HG03520 (cell line): ENCODE data around the gene CGNL1.

ENCODE experiments used
- ATAC-seq: cut with Tn5 transposase; IDR thresholded peaks from one replicate; pipeline ENCODE4 v1.9.1; 2021; ENCODE audit warnings: mild to moderate bottlenecking, moderate library complexity; ENCODE audit not compliant: unreplicated experiment

The CGNL1 gene

DNA sequence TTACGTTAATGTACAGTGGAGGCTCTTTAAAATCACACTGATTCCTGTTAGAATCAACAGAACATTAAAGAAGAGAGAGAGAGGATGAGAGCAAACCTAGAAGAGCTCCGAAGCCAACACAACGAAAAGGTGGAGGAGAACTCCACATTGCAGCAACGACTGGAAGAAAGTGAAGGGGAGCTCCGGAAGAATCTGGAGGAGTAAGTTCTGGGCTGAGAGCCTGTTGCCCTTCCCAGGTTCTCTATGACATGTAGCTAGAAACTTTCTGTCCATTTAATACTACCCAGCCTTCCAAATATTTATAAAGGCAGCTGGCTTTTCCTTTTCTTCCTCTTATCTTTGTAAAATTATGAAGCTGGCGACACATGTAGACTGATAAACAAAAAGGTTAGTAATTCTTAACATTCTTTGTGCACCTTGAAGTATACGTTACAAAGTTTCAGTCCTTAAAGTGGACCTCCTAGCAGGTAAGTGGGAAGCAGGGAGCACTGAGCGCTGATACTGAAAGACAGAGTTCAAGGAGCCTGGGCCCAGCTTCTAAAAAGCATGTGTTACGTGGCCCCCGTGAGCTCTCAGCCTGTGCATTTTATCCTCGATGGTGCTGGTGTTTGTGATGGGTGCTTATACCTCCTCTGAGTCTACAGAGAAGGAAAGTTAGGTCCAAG is 75.9 kb downstream of the CGNL1 start:
- no peak for ATAC-seq

GRCh38 chr15:57455929-57456328 is 79.6 kb downstream of the CGNL1 start:
- no peak for ATAC-seq

DNA sequence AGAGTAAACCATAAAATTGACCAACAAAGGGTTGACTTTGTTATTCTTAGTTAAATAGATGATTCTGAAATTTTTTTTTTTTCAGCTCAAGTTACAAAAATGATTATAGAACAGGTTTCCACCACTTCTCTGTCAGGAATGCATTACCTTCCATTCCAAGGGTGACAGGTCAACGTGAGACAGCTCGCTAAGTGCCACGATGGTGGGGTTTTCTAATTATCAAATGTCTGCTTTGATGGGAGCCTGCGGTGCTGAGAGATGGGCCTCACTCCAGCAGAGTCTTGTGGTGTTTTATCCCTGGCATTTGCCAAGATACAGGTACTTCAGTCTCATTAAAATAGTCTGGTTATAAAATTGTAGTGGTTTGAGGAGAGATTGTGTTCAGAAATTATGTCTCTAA is 80.3 kb downstream of the CGNL1 start:
- no peak for ATAC-seq

- no peak for ATAC-seq
Measured at GRCh38 chr15:57457726-57458125, 81.4 kb downstream of the CGNL1 start.

DNA sequence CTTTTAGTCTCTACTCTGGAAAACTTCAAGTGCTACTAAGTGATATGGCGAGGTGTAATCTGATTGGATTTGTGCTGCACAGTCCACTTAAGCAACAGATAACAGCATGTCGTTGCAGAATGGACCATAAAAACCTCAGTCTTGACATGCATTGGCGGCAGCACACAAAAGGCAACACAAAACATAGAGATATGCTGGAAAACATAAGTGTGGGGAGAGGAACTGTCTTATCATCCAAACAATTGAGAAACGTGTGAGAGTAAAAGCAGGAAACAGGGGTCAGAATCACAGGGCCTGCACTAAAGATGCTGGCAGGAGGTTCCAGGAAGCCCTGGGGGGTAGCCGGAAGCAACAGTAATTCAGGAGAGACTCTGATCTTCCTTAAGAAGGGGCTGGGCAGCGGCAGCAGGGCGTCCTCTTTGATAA is 82.1 kb downstream of the CGNL1 start:
- ATAC-seq, result no peak

DNA sequence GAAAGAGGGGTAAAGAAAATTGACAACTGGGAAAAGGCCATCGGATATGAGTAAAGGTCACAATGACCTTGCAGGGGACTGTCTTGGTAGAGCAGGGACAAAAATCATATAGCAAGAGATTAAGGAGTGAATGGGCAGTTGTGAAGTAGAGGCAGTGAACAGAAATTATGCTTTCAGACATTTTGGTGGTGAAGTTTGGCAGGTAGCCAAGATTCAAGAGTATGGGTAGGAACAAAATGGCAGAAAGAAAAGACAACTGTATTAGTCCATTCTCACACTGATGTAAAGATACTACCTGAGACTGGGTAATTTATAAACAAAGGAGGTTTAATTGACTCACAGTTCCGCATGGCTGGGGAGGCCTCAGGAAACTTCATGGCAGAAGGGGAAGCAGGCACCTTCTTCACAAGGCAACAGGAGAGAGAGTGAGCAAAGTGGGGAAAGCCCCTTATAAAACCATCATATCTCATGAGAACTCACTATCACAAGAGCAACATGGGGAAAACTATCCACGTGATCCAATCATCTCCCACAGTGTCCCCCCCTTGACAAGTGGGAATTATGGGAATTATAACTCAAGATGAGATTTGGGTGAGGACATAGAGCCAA is 84.0 kb downstream of the CGNL1 start:
- ATAC-seq, result no peak

DNA sequence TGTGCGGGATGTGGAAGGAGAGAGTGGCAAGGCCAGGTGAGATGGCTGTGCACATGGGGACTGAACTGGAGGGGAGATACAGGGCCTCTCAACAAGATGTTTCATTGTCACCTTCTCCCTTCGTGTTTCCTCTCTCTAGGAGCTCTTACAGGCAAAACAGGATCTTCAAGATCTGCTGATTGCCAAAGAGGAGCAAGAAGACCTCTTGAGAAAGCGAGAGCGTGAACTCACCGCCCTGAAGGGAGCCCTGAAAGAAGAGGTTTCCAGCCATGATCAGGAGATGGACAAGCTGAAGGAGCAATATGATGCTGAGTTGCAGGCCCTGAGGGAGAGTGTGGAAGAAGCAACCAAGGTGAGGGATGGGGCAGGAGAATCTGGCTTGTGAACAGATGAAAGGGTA is 85.2 kb downstream of the CGNL1 start:
- no peak for ATAC-seq

DNA sequence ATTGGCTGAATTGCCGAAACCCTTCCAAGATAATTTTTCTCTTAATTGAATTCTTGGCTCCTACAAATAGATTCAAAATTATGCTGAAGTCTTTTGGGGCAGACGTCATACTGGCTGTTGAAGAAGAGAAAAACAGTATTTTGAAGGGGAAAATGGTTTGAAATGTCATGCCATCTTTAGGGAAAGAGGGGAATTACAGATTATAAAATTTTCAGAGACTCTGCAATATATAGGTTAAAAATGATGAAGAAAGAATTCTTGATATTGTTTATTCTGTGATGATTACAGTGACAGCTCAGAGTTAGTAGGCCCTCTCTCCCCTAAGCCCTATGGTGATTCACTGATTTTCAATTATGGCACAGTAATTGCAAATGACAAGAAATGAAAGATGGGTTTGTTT is 86.1 kb downstream of the CGNL1 start:
- ATAC-seq, result no peak

DNA sequence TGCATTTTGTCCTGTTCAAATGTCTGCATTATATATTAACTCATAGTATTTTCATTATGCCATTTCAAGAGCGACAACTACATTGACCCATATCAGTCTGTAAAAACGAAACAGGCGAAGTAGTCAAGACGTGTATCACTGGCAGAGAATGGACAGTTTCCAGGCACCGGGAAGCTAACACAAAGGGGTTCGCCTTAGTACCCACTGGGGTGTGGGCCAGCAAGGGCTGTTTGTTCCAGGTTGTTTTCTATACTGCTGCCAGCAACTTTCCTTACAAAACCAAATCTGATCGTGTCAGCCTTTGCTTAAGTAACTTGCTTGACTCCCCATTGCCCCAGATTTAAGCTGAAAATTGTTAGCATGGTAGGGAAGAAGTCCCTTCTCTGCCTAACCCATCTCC is 87.1 kb downstream of the CGNL1 start:
- ATAC-seq, result no peak

GRCh38 chr15:57464480-57464879 is 88.2 kb downstream of the CGNL1 start:
- ATAC-seq, result no peak

GRCh38 chr15:57468486-57468885 is 92.2 kb downstream of the CGNL1 start:
- no peak for ATAC-seq

DNA sequence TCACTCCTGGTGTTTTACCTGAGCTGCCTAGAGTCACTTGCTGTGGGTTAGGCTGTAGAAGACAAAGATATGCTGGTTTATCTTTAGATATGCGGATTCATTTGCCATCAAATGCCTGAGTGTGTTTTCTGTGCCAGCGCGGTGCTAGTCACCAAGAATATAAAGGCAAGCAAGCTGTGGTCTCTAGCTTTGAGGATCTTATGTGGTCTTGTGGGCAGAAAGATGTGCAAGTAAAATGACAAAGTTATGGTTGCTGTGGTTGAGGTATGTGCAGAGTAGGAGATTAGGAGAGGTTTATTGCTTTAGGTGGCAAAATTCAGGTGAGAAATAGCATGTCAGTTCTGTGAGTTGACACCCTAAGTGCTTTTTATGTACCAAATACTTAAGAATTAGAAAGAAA is 94.2 kb downstream of the CGNL1 start:
- no peak for ATAC-seq

DNA sequence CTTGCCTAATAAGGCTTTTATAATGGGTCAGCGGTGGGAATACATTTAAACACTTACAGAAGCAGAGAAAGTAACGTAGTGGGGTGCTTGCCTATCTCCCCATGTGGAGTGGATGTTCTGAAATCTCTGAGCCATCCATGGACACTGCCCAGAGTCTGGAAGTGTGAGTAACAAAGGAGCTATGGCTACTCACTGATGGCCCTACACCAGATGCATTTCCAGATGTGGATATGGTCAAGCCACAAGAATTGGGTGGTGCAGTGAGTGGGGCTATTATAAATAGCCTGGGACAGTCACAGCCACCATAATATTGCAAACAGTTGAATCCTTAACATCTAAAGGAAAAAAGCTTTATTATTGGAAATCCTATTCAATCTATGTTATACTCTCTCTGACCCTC is 96.6 kb downstream of the CGNL1 start:
- ATAC-seq, result no peak

DNA sequence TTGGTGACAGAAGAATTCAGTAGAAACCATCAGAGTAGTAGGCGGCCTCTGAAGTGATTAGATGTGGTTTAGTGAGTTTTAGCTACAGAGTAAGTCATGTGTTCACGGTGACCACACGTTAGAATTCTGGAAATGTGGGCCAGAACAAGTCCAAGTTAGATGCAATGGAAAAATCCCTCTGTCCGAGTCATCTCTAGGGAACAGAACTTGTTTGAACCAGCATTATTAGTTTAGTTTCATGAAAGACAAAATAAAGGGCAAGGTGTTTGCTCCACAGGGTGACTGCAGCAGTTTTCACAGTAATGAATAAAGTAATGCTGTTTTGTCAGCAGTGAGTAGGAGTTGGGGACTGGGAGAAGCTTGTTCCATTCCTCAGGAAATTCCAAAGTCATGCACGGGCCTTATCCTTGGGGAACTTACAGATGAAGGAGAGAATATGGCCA is 100.2 kb downstream of the CGNL1 start:
- no peak for ATAC-seq

GRCh38 chr15:57477736-57478522 is 101.6 kb downstream of the CGNL1 start:
- no peak for ATAC-seq

DNA sequence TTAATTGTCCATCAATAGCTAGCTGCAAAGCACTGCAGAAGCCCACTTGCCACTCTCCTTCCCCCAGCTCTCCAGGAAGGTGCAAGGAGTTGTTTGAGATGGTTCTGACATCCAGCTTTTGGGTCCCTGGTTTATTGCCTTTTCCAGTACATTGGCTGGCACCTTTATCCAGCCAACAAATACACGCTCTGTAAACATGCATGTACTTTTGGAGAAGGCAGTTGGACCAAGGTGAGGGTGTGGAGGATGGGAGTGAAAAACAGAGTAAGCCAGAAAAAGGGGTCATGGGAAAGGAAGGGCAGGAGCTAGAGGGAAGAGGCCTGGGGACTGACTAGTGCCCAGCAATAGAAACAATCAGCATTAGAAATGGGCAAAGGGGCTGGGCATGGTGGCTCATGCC is 102.7 kb downstream of the CGNL1 start:
- ATAC-seq, result no peak

DNA sequence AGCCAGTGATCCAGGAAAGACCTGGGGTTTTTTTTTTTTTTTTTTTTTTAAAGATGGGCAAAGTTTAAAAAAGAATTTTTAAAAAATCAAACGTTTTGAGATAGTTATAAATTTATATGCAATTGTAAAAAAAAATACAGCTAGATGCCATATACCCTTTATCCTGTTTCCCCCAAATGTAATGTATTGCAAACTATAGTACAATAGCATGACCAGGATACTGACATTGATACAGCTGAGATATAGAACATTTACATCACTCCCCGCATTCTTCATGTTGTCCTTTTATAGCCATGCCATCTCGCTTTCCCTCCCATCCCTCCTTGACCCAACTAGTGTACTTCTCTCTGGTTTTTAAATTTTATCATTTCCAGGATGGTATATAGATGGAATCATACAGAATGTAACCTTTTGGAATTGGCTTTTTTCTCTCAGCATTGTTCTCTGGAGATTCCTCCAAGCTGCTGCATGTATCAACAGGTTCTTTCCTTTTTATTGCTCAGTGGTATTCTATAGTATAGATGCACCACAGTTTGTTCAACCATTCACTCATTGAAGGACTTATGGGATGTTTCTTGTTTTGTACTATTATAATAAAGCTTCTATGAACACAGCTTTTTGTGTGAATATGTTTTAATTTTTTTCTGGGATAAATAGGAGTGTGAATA is 104.9 kb downstream of the CGNL1 start:
- no peak for ATAC-seq

- no peak for ATAC-seq
Measured at GRCh38 chr15:57485869-57486268, 109.6 kb downstream of the CGNL1 start.

DNA sequence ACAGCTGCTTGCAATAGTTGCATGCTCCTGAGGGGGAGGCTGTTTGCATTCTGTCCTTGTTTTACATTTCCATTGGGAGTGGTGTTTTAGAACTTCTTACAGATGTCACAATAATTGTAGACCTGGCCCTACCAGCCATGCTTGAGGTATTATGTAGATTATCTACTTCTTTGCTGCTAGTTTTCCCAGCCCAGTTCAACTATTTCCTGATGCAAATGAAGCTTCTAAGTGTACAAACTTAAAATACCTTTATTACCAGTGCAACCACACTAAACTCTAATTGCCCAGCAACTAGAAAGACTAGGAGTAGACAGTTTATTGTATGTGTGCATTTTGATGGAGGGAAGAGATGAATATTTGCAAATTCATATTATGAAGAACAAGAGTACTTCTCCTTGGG is 110.5 kb downstream of the CGNL1 start:
- no peak for ATAC-seq

DNA sequence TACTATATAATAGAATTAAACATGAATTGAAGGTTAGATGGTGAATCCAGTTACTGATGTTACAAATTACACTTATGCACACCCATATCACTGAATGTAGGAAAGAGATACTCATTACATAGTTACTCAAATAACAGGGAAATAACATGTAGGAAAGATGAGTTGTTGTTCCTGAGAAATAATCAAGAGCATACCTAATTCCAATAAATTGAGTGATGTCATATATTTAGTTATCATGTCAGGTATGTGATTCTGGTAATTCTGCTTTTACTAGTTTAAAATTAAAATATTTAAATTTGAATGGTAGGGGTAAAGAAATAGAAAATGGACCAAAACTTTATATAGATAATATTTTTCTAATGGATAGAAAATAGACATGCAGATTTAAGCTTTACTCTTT is 112.8 kb downstream of the CGNL1 start:
- ATAC-seq, result no peak

DNA sequence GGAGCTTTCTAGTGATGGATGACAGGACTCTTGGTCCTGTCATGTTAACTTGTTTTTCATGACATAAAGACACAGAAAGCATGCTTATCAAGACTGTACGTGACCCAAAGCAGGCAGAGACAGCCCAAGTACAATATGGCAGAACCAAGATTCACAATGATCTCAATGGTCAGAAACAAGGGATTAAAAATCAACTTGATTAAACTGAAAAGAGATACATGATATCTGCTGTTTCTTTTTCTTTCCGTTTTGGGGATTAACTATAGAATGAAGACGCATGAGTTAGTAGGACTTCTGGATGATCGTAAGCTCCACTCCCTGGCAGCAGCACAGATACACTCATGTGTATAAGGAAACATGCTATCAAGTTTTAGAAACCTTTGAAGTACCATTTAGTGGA is 117.0 kb downstream of the CGNL1 start:
- no peak for ATAC-seq

- no peak for ATAC-seq
Measured at GRCh38 chr15:57494581-57494980, 118.3 kb downstream of the CGNL1 start.
